ENCODE results near the gene KLF17. TPM values are rescaled to one million over a fixed set of nuclear protein-coding genes. Genes with fewer than 3 reads are reported as not detected.

Gene KLF17
- total and polyA plus RNA-seq, 2 experiments from 2014 or later, result not detected

DNA sequence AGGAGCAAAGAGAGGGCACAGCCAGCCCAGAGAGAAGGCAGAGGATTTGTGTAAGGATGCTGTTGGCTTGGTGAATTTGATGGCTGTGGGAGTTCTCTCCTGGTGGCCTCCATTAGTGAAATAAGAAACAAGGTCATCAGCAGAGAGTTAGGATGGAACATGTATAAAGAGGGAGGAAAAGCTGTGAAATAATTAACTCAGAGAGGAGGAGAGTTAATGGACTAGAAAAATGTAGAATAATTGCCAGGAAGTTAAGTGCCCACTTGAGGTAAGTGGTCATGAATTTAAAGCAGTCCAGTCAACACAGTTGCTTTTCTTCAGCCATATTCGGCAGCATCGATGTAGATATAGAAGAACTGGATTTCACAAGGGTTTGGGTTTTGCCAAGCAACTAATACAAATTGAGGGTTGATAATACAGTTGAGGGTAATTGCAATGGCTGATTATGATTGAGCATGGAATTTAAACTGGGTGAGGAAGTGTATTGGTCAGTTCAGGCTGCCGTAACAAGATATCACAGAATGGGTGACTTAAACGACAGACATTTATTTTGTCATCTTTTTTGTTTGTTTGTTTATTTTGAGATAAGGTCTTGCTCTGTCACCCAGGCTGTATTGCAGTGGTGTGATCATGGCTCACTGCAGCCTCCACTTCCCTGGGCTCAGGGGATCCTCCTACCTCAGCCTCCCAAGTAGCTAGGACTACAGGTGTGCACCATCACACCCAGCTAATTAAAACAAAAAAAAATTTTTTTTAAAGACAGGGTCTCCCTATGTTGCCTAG is 31.7 kb upstream of the KLF17 start:
- H3K36me3 ChIP-seq, result no peaks in the 10 kb centered on the region
- H3K27me3 ChIP-seq, result no peaks in the 10 kb centered on the region
- no peak overlapping the region for H3K27ac ChIP-seq
- peaks cover 32% of the 10 kb centered on the region for H3K4me1 ChIP-seq (ENCODE audit: low read depth)
- no peaks in the 10 kb centered on the region for H3K9me3 ChIP-seq (ENCODE audit: low read depth)
- H3K4me3 ChIP-seq, result no peak overlapping the region
- peak in 1 of 2 donors; percentile 42 for DNase-seq (ENCODE audit: low read depth in 1 of 2, low spot score in 1 of 2)
- TF ChIP-seq, protein P1, sequence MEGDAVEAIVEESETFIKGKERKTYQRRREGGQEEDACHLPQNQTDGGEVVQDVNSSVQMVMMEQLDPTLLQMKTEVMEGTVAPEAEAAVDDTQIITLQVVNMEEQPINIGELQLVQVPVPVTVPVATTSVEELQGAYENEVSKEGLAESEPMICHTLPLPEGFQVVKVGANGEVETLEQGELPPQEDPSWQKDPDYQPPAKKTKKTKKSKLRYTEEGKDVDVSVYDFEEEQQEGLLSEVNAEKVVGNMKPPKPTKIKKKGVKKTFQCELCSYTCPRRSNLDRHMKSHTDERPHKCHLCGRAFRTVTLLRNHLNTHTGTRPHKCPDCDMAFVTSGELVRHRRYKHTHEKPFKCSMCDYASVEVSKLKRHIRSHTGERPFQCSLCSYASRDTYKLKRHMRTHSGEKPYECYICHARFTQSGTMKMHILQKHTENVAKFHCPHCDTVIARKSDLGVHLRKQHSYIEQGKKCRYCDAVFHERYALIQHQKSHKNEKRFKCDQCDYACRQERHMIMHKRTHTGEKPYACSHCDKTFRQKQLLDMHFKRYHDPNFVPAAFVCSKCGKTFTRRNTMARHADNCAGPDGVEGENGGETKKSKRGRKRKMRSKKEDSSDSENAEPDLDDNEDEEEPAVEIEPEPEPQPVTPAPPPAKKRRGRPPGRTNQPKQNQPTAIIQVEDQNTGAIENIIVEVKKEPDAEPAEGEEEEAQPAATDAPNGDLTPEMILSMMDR (IDR thresholded peaks at IDR 0.05; ENCODE audit: low read depth, low read length), result no peak

DNA sequence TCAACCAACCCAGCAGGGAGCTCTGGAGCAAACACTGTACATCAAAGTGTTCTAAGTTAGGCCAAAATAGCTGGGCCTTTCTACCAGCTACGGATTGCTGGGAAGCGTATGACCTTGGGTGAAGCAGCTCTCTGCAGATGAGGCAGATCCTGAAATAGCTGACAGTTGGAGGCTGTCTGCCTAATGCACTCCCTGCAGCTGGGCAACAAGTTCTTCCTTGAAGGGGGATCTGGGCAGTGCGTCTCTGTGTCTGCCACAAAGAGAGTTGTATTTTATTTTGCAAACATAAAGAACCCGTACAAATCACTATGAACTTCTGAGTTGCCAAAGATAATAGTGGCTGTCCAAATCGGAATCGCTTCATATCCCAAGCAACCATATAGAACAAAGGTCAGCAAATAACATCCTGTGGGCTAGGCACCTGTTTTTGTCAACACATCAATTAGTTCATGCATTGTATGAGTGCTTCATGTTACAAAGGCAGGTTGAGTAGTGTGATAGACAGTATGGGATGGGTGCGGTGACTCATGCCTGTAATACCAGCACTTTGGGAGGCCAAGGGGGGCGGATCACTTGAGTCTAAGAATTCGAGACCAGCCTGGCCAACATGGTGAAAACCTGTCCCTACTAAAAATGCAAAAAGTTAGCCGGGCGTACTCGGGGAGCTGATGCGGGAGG is 29.1 kb upstream of the KLF17 start:
- peaks cover 32% of the 10 kb centered on the region for H3K4me1 ChIP-seq (ENCODE audit: low read depth)
- peak in 1 of 2 donors; percentile 60 for DNase-seq (ENCODE audit: low read depth in 1 of 2, low spot score in 1 of 2)
- H3K27me3 ChIP-seq, result no peaks in the 10 kb centered on the region
- peak overlapping the region; percentile 14 for H3K27ac ChIP-seq
- H3K9me3 ChIP-seq (ENCODE audit: low read depth), result no peaks in the 10 kb centered on the region
- no peaks in the 10 kb centered on the region for H3K36me3 ChIP-seq
- no peak overlapping the region for H3K4me3 ChIP-seq
- TF ChIP-seq, protein P1 (IDR thresholded peaks at IDR 0.05; ENCODE audit: low read depth, low read length), result no peak

DNA sequence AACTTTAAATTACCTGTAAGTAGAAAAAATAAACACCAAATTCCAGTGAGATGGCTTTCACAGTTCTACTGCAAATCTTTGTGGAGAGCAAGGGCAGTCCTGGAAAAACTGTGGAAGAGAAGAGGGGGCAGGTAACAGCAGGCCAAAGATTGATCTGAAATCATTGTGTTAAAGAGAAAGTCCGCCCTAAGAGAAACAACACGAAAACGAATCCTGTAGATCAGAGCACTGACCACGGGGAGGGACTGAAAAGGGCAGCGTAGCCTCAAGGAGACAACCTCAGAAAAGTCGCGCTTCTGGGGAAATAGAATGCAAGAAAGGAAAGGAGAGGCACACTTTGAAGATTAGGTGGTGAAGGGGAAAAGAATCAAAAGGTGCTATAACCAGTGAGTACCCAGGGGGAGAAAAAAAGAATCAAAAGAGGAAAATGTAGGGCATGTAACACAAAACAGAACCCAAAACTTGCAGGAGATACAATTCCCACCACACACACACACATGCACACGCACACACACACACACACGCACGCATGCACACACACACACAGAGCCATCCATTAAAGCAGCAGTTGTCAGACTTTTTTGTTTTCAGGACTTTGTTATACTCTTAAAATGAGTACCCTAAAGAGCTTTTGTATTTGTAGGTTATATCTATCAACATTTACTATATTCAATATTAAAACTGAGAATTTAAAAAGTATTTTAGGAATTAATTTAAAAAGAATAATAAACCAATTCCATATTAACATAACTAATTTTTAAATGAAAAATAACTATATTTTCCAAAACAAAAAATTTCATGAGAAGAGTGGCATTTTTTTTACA is 28.0 kb upstream of the KLF17 start:
- no peak overlapping the region for H3K4me3 ChIP-seq
- no peaks in the 10 kb centered on the region for H3K9me3 ChIP-seq (ENCODE audit: low read depth)
- H3K36me3 ChIP-seq, result no peaks in the 10 kb centered on the region
- H3K4me1 ChIP-seq (ENCODE audit: low read depth), result peaks cover 32% of the 10 kb centered on the region
- peak overlapping the region; percentile 14 for H3K27ac ChIP-seq
- H3K27me3 ChIP-seq, result no peaks in the 10 kb centered on the region
- no peak for DNase-seq (ENCODE audit: low read depth in 1 of 2, low spot score in 1 of 2)
- TF ChIP-seq, protein P1 (IDR thresholded peaks at IDR 0.05; ENCODE audit: low read depth, low read length), result no peak

DNA sequence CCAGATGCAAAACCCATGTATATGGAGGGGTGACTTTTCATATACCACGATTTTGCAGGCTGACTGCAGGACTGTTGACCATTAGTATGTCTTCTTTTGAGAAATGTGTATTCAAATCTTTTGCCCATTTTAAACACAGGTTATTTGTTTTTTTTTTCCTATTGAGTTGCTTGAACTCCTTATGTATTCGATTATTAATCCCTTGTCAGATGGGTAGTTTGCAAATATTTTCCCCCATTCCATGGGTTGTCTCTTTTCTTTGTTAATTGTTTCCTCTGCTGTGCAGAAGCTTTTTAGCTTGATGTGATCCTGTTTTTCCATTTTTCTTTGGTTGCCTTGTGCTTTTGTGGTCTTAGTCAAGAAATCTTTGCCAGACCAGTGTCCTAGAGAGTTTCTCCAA is 24.6 kb upstream of the KLF17 start:
- Histone ChIP-seq H3K27ac (no peak overlapping the region), H3K4me1 (ENCODE audit: low read depth) (peaks cover 22% of the 10 kb centered on the region), H3K36me3 (no peaks in the 10 kb centered on the region), H3K9me3 (ENCODE audit: low read depth) (no peaks in the 10 kb centered on the region), H3K4me3 (no peak overlapping the region), H3K27me3 (no peaks in the 10 kb centered on the region)
- DNase-seq (ENCODE audit: low read depth in 1 of 2, low spot score in 1 of 2), result no peak
- TF ChIP-seq, protein P1 (IDR thresholded peaks at IDR 0.05; ENCODE audit: low read depth, low read length), result no peak

DNA sequence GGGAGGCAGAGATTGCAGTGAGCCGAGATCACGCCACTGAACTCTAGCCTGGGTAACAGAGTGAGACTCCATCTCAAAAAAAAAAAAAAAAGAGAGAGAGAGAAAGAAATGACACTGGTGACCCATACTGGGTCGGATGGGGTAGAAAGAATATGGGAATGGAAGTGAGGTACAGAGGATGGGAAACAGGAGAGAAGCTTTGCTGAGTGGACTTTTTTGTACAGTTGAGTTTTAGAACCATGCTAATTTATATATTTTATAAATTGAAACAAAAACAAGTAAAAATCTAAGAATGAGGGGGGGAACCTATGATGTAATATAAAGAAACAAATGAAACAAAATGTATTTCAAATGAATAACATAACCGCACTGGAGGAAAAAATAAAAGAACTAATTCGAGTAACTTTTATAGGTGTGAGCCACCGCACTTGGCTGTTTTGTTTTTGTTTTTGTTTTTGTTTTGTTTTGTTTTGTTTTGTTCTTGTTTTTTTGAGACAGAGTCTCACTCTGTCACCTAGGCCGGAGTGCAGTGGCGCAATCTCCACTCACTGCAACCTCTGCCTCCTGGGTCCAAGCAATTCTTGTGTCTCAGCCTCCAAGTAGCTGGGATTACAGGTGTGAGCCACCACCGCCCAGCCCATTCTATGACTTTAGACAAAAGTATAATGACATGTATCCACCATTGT is 18.3 kb upstream of the KLF17 start:
- no peak for DNase-seq (ENCODE audit: low read depth in 1 of 2, low spot score in 1 of 2)

More for the DNA sequence above, 18.3 kb upstream of the KLF17 start:
- Histone ChIP-seq H3K4me3 (no peak overlapping the region), H3K27me3 (no peaks in the 10 kb centered on the region), H3K4me1 (ENCODE audit: low read depth) (no peaks in the 10 kb centered on the region), H3K9me3 (ENCODE audit: low read depth) (no peaks in the 10 kb centered on the region), H3K27ac (no peak overlapping the region), H3K36me3 (no peaks in the 10 kb centered on the region)
- TF ChIP-seq, protein P1 (IDR thresholded peaks at IDR 0.05; ENCODE audit: low read depth, low read length), result no peak

Measured in cardiac muscle cell (in vitro differentiated cells and primary cell).